Coronary artery (tissue), 2 donors: ENCODE results near the gene ANKRD31.
"Not testable (repeated sequence)": the region's sequence is repeated elsewhere in the genome, so short reads cannot be mapped to it uniquely, and the experiment has no call there.

ENCODE experiments used
- DNase-seq: peaks from one replicate; pipeline ENCODE4 v3.0.0-alpha.2; 2017; ENCODE audit warnings: low spot score
- H3K27ac ChIP-seq, 2 donors: fragments of 200-600 bp; sonication (generic); one replicate each; pipeline ENCODE4 v1.5.1; 2016 to 2019
- H3K4me3 ChIP-seq: fragments of 200-600 bp; sonication (generic); 2 replicates; pipeline ENCODE4 v1.5.1; 2016; ENCODE audit warnings: mild to moderate bottlenecking, moderate library complexity
- TF ChIP-seq, protein P1 (sequence below): fragments of 200-600 bp; sonication (generic); IDR thresholded peaks from one replicate; pipeline ENCODE4 v1.5.1; 2019; ENCODE audit warnings: antibody characterized with exemption

The ANKRD31 gene

GRCh38 chr5:75185763-75186162, 50.9 kb downstream of the ANKRD31 start:
- Histone ChIP-seq H3K27ac (no peak overlapping the region), H3K4me3 (no peak overlapping the region)
- DNase-seq = no peak
- TF ChIP-seq, protein P1, sequence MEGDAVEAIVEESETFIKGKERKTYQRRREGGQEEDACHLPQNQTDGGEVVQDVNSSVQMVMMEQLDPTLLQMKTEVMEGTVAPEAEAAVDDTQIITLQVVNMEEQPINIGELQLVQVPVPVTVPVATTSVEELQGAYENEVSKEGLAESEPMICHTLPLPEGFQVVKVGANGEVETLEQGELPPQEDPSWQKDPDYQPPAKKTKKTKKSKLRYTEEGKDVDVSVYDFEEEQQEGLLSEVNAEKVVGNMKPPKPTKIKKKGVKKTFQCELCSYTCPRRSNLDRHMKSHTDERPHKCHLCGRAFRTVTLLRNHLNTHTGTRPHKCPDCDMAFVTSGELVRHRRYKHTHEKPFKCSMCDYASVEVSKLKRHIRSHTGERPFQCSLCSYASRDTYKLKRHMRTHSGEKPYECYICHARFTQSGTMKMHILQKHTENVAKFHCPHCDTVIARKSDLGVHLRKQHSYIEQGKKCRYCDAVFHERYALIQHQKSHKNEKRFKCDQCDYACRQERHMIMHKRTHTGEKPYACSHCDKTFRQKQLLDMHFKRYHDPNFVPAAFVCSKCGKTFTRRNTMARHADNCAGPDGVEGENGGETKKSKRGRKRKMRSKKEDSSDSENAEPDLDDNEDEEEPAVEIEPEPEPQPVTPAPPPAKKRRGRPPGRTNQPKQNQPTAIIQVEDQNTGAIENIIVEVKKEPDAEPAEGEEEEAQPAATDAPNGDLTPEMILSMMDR = no peak

DNA sequence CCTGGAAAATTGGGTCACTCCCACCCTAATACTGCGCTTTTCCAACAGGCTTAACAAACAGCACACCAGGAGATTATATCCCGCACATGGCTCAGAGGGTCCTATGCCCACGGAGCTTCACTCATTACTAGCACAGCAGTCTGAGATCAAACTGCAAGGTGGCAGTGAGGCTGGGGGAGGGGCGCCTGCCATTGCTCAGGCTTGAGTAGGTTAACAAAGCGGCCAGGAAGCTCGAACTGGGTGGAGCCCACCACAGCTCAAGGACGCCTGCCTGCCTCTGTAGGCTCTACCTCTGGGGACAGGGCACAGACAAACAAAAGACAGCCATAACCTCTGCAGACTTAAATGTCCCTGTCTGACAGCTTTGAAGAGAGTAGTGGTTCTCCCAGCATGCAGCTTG, 60.7 kb downstream of the ANKRD31 start:
- H3K4me3 ChIP-seq, H3K27ac ChIP-seq, DNase-seq: not testable (repeated sequence)

- DNase-seq, H3K4me3 ChIP-seq, H3K27ac ChIP-seq: not testable (repeated sequence)
Observed at GRCh38 chr5:75174872-75175271, 61.8 kb downstream of the ANKRD31 start.

GRCh38 chr5:75169516-75169915, 67.2 kb downstream of the ANKRD31 start:
- TF ChIP-seq, protein P1 = no peak
- no peak for DNase-seq
- H3K27ac ChIP-seq = no peak overlapping the region
- no peak overlapping the region for H3K4me3 ChIP-seq

GRCh38 chr5:75168026-75168735, 68.5 kb downstream of the ANKRD31 start:
- TF ChIP-seq, protein P1 = no peak
- no peak for DNase-seq
- no peak overlapping the region for H3K27ac ChIP-seq
- H3K4me3 ChIP-seq = no peak overlapping the region

DNA sequence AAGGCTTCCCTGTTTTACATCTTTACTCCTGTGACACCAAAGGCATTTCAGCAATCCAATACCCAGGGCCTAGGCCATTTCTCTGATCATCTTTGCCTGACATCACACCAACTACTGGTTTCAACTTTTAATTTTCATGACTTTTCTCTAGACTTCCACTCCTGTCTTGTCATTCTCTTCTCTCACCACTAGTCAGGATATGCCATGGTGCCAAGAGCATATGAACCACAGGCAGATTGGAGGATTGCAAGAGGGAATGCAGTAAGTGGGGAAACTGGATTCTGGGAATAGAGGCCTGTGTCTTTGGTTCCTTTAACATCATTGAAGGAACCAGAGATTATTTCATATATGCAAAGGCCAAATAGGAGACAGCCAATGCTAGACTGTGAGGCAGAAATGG, 69.3 kb downstream of the ANKRD31 start:
- no peak for DNase-seq
- H3K27ac ChIP-seq = no peak overlapping the region
- TF ChIP-seq, protein P1 = no peak

DNA sequence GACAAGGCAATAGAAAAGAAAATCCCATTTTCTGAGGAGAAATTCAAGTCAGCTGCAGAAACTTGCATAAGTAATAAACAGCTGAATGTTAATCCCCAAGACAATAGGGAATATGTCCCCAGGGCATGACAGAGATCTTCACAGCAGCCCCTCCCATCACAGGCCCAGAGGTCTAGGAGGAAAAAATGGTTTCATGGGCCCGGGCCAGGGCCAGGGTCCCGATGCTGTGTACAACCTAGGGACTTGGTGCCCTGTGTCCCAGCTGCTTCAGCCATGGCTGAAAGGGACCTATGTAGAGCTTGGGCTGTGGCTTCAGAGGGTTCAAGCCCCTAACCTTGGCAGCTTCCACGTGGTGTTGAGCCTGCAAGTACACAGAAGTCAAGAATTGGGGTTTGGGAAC, 75.2 kb downstream of the ANKRD31 start:
- DNase-seq, H3K27ac ChIP-seq, H3K4me3 ChIP-seq: not testable (repeated sequence)

More for the DNA sequence above, 69.3 kb downstream of the ANKRD31 start:
- H3K4me3 ChIP-seq = no peak overlapping the region

DNA sequence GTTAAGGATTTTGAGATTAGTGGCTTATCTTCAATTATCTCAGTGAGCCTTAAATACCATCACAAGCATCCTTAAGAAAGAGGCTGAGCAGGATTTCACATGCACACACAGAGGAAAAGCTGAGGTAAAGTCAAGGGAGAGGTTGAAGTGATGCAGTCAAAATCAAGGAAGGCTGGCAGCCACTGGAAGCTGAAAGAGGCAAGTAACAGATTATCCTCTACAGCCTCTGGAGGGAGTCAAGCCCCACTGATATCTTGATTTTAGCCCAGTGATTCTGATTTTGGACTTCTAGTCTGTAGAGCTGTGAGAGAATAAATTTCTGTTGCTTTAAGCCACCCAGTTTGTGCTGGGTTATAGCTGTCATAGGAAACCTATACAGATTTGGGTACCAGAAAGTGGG, 80.1 kb downstream of the ANKRD31 start:
- no peak overlapping the region for H3K4me3 ChIP-seq
- H3K27ac ChIP-seq = no peak overlapping the region
- TF ChIP-seq, protein P1 = no peak
- DNase-seq = no peak

DNA sequence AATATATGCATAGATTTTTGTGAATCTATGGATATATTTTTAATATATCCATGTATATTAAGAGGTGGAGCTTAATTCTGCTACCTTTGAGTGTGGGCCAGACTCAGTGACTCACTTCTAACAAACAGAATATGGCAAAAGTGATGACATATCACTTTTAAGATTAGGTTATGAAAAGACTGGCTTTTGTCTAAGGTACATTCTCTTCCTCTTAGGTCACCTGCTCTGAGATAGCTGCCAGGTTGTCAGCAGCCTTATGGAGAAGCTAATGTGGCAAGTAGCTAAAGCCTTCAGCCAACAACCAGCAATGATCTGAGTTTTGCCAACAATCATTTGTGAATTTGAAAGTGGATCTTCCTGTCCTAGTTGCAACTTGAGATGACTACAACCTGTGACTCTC, 83.8 kb downstream of the ANKRD31 start:
- no peak overlapping the region for H3K27ac ChIP-seq
- TF ChIP-seq, protein P1 = no peak
- no peak for DNase-seq
- no peak overlapping the region for H3K4me3 ChIP-seq
